SK-N-SH (cell line): Measurements from ENCODE around the gene CEP57L1. TPM values are rescaled to one million over a fixed set of nuclear protein-coding genes. Genes with fewer than 3 reads are reported as not detected.

ENCODE experiments used
- CTCF ChIA-PET: fragments of 300-600, 350-600 bp; formaldehyde crosslinking; extraction: SDS; loops from one replicate; lab custom pipeline; 2021; lab: Yijun Ruan, JAX
- POLR2A ChIA-PET: fragments of 350-600 bp; sonication (Branson Sonifier 250); formaldehyde crosslinking; extraction: SDS; loops from one replicate; lab custom pipeline; 2020; ENCODE audit warnings: antibody characterized with exemption, inconsistent platforms; lab: Yijun Ruan, JAX
- DNase-seq: peaks from one replicate; pipeline ENCODE4 v3.0.0; 2012
- H2AFZ ChIP-seq: fragments of 200-600 bp; sonication (generic); 2 replicates; pipeline ENCODE4 v1.8.1; 2016; ENCODE audit warnings: antibody characterized with exemption, mild to moderate bottlenecking, low read depth
- H3F3A ChIP-seq: fragments of 200-600 bp; sonication (generic); replicated peaks from 2 replicates; pipeline ENCODE3; 2016; ENCODE audit warnings: antibody characterized with exemption, mild to moderate bottlenecking; ENCODE audit not compliant: insufficient read depth
- H3K27ac ChIP-seq, 2 experiments: fragments of 200-500 bp in 1 of 2; fragments of 200-600 bp in 1 of 2; sonication (Bioruptor generic) in 1 of 2; sonication (generic), shearing (Covaris generic) in 1 of 2; 2 replicates each; pipeline versions ENCODE4 v1.5.1 to v1.6.1; 2014 to 2016; ENCODE audit warnings: low read depth in 2 of 2, inconsistent platforms in 1 of 2, low read length in 1 of 2, mild to moderate bottlenecking in 1 of 2, mixed read lengths in 1 of 2
- H3K27me3 ChIP-seq: fragments of 200-600 bp; sonication (generic), shearing (Covaris generic); 2 replicates; pipeline ENCODE4 v1.6.1; 2016; ENCODE audit warnings: mixed run types; ENCODE audit not compliant: insufficient read depth
- H3K36me3 ChIP-seq, 2 experiments: fragments of 200-500 bp in 1 of 2; fragments of 200-600 bp in 1 of 2; sonication (Bioruptor generic) in 1 of 2; sonication (generic) in 1 of 2; replicated peaks in 1 of 2; 2 replicates each; pipeline versions ENCODE3 to v1.5.1; 2014 to 2016; ENCODE audit warnings: low read length in 1 of 2, mild to moderate bottlenecking in 1 of 2; ENCODE audit not compliant: insufficient read depth in 2 of 2, control insufficient read depth in 1 of 2
- H3K4me1 ChIP-seq, 2 experiments: fragments of 200-500 bp in 1 of 2; fragments of 200-600 bp in 1 of 2; sonication (Bioruptor generic) in 1 of 2; sonication (generic), shearing (Covaris generic) in 1 of 2; 2 replicates each; pipeline versions ENCODE4 v1.5.1 to v1.6.1; 2014 to 2016; ENCODE audit warnings: low read depth in 1 of 2, low read length in 1 of 2, mixed run types in 1 of 2; ENCODE audit not compliant: insufficient read depth in 2 of 2, control insufficient read depth in 1 of 2
- H3K4me2 ChIP-seq: fragments of 200-600 bp; sonication (generic), shearing (Covaris generic); 2 replicates; pipeline ENCODE4 v1.6.1; 2017; ENCODE audit warnings: mixed run types
- H3K4me3 ChIP-seq, 2 experiments: fragments of 200-500 bp in 1 of 2; fragments of 200-600 bp in 1 of 2; sonication (Bioruptor generic) in 1 of 2; sonication (generic), shearing (Covaris generic) in 1 of 2; 2 replicates each; pipeline versions ENCODE4 v1.5.1 to v1.8.1; 2014 to 2016; ENCODE audit warnings: low read depth in 2 of 2, inconsistent platforms in 1 of 2, low read length in 1 of 2, mild to moderate bottlenecking in 1 of 2, mixed read lengths in 1 of 2, moderate library complexity in 1 of 2
- H3K79me2 ChIP-seq: fragments of 200-600 bp; sonication (generic); 2 replicates; pipeline ENCODE4 v1.8.1; 2017; ENCODE audit warnings: mild to moderate bottlenecking; ENCODE audit not compliant: insufficient read depth
- H3K9ac ChIP-seq: fragments of 200-600 bp; sonication (generic); 2 replicates; pipeline ENCODE4 v1.6.1; 2017; ENCODE audit warnings: mixed run types
- H3K9me2 ChIP-seq: fragments of 200-600 bp; sonication (generic); 2 replicates; pipeline ENCODE4 v1.6.1; 2017; ENCODE audit warnings: mixed run types
- H3K9me3 ChIP-seq: fragments of 200-600 bp; sonication (generic); 2 replicates; pipeline ENCODE4 v1.6.1; 2017; ENCODE audit warnings: mixed run types, mild to moderate bottlenecking, moderate library complexity
- H4K20me1 ChIP-seq: fragments of 200-600 bp; sonication (generic); 2 replicates; pipeline ENCODE4 v1.6.1; 2017; ENCODE audit warnings: mild to moderate bottlenecking, mixed run types; ENCODE audit not compliant: insufficient read depth
- CHD2 ChIP-seq: fragments of 150-350 bp; IDR thresholded peaks from 2 replicates; pipeline ENCODE4 v1.6.1; 2018; ENCODE audit warnings: low read length; ENCODE audit not compliant: partially characterized antibody
- EP300 ChIP-seq, 2 experiments: IDR thresholded peaks; 2 replicates each; pipeline versions ENCODE4 v1.4.0 to v1.6.1; 2012; ENCODE audit warnings: borderline replicate concordance in 1 of 2, low read depth in 1 of 2, low read length in 1 of 2
- FOXM1 ChIP-seq: IDR thresholded peaks from 2 replicates; pipeline ENCODE4 v1.4.0; 2012; ENCODE audit warnings: low read depth, mild to moderate bottlenecking
- GABPA ChIP-seq: IDR thresholded peaks from 2 replicates; pipeline ENCODE4 v1.4.0; 2012; ENCODE audit warnings: low read depth, mild to moderate bottlenecking
- GATA2 ChIP-seq: sonication (generic); formaldehyde crosslinking; IDR thresholded peaks from 2 replicates; pipeline ENCODE4 v1.5.0; 2020; ENCODE audit warnings: mild to moderate bottlenecking, missing genetic modification reagents
- RCOR1 ChIP-seq: fragments of 150-350 bp; IDR thresholded peaks from 2 replicates; pipeline ENCODE4 v1.6.1; 2017; ENCODE audit warnings: antibody characterized with exemption, low read length
- TAF1 ChIP-seq: IDR thresholded peaks from 2 replicates; pipeline ENCODE4 v1.6.1; 2012; ENCODE audit warnings: low read depth, mild to moderate bottlenecking, low read length, moderate library complexity, borderline replicate concordance
- TCF12 ChIP-seq: IDR thresholded peaks from 2 replicates; pipeline ENCODE4 v1.4.0; 2012
- WGBS: methylation state at CpG from one replicate; pipeline ENCODE4 v1.1.6; 2017; ENCODE audit warnings: low lambda C conversion rate; 5-methylcytosine and 5-hydroxymethylcytosine counted together
- polyA plus RNA-seq, 3 experiments: library from polyadenylated mRNA; depleted of rRNA; stranded (reverse); fragments of >200 nt; gene quantifications; 2 replicates each; pipeline ENCODE4 v1.2.3, GENCODE V29; 2012
- TF ChIP-seq, protein P1 (sequence below): fragments of 150-350 bp; IDR thresholded peaks from 2 replicates; pipeline ENCODE4 v1.6.1; 2017; ENCODE audit warnings: antibody characterized with exemption, low read length, low read depth, borderline replicate concordance
- TF ChIP-seq, protein P2 (sequence below): IDR thresholded peaks from 2 replicates; pipeline ENCODE4; 2012

Gene CEP57L1
- polyA plus RNA-seq, 1 of the 3 experiments (the other 2 are of a cell fraction), result 7.3 TPM

DNA sequence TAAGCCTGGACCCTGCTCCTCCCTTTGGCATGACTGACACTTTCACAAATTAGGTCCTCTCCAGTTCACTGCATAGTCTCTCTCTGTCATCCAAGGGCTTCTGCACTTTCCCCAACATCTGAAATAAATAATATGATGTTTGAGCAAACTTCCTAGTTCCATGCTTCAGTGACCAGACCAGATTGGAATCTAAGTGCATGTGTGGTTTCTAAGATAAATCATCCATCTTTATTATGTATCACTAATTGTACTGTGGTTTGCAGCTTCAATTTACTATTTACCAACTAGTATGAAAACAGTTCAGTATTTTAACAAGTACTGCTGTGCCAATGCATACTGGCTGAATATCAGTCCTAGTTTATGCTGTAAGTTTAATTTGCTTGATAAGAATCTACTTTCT, 19.4 kb upstream of the CEP57L1 start:
- ChIA-PET CTCF (interaction anchor here (7.1 kb wide), 1 partner anchor 533 kb away, joined by 115 read pairs; no protein-coding TSS in a partner anchor), POLR2A (no interaction called here)
- H4K20me1 ChIP-seq, result no peaks in the 10 kb centered on the region

DNA sequence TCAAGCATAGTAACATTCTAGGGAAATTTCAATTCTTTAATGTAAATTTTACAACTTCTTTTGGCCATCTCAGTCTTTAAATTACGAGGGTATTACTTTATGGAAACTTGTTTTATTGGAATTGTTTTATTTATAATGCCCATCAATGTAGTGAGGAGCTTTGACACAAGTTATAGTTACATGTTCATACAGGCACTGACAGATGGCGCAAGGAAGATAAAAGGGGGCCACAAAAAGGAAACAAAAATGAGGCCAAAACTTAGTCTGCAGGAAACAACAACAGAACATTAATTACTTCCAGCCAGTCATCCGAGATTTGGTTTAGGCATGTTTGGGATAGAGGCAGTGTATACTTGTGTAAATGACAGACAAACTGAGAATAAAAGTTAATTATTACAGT, 18.9 kb upstream of the CEP57L1 start:
- Histone ChIP-seq H3K4me3 (no peak overlapping the region), H3F3A (no peaks in the 10 kb centered on the region), H3K27ac (peak overlapping the region in 1 of 2 experiments; percentile 67; a peak in 2 of 4 replicates), H3K36me3 (no peaks in the 10 kb centered on the region), H3K9me3 (no peaks in the 10 kb centered on the region), H3K4me2 (no peak overlapping the region), H3K9me2 (no peaks in the 10 kb centered on the region), H3K9ac (no peak overlapping the region), H2AFZ (no peak overlapping the region), H3K4me1 (peaks cover 0 to 20% of the 10 kb centered on the region in 2 experiments; a peak in 2 of 4 replicates), H4K20me1 (no peaks in the 10 kb centered on the region), H3K79me2 (no peaks in the 10 kb centered on the region; the same call in 1 of the 2 replicates), H3K27me3 (no peaks in the 10 kb centered on the region)
- ChIA-PET CTCF (no interaction called here), POLR2A (no interaction called here)
- 0 out of 4 replicates have a peak, but pooled peaks of 1 of the 2 experiments have one; percentile 18 for TF ChIP-seq EP300 (IDR thresholded peaks at IDR 0.05; ENCODE audit: borderline replicate concordance in 1 of 2, low read depth in 1 of 2, low read length in 1 of 2)
- TF ChIP-seq FOXM1, result no peak
- no peak for DNase-seq
- WGBS, result 69% methylated on average over 3 of the region's 3 CpGs

More for the DNA sequence above, 19.4 kb upstream of the CEP57L1 start:
- Histone ChIP-seq H2AFZ (no peak overlapping the region), H3K9ac (no peak overlapping the region), H3K27ac (peak overlapping the region in 1 of 2 experiments; percentile 67; a peak in 2 of 4 replicates), H3K4me1 (peaks cover 0 to 22% of the 10 kb centered on the region in 2 experiments; a peak in 2 of 4 replicates), H3K9me3 (no peaks in the 10 kb centered on the region), H3K79me2 (no peaks in the 10 kb centered on the region; the same call in 1 of the 2 replicates), H3K27me3 (no peaks in the 10 kb centered on the region), H3K4me2 (no peak overlapping the region), H3F3A (no peaks in the 10 kb centered on the region), H3K36me3 (no peaks in the 10 kb centered on the region), H3K4me3 (no peak overlapping the region), H3K9me2 (no peaks in the 10 kb centered on the region)
- peak; percentile 58 for TF ChIP-seq TCF12
- TF ChIP-seq CHD2, result peak; percentile 45
- TF ChIP-seq GABPA, result no peak
- no peak for TF ChIP-seq TAF1
- TF ChIP-seq, protein P1, sequence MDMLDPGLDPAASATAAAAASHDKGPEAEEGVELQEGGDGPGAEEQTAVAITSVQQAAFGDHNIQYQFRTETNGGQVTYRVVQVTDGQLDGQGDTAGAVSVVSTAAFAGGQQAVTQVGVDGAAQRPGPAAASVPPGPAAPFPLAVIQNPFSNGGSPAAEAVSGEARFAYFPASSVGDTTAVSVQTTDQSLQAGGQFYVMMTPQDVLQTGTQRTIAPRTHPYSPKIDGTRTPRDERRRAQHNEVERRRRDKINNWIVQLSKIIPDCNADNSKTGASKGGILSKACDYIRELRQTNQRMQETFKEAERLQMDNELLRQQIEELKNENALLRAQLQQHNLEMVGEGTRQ, result no peak
- peak; percentile 33; the same call in 1 of the 2 replicates for TF ChIP-seq RCOR1
- peak; percentile 31; the same call in 1 of the 2 replicates for TF ChIP-seq GATA2 (CRISPR knock-in tag)
- TF ChIP-seq, protein P2, sequence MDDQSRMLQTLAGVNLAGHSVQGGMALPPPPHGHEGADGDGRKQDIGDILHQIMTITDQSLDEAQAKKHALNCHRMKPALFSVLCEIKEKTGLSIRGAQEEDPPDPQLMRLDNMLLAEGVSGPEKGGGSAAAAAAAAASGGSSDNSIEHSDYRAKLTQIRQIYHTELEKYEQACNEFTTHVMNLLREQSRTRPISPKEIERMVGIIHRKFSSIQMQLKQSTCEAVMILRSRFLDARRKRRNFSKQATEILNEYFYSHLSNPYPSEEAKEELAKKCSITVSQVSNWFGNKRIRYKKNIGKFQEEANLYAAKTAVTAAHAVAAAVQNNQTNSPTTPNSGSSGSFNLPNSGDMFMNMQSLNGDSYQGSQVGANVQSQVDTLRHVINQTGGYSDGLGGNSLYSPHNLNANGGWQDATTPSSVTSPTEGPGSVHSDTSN, result peak; percentile 38
- peak in 1 of 2 experiments; percentile 71; a peak in 1 of 4 replicates for TF ChIP-seq EP300 (IDR thresholded peaks at IDR 0.05; ENCODE audit: borderline replicate concordance in 1 of 2, low read depth in 1 of 2, low read length in 1 of 2)
- no peak for DNase-seq
